Gastrocnemius medialis (tissue), 4 donors: ENCODE data around the gene MLXIP. TPM values are rescaled to one million over a fixed set of nuclear protein-coding genes. Genes with fewer than 3 reads are reported as not detected.
A peak's percentile ranks its signal among the peaks of the same experiment; 100 is the strongest.
"Not testable (repeated sequence)": the region's sequence is repeated elsewhere in the genome, so short reads cannot be mapped to it uniquely, and the experiment has no call there.

Experiments
- ATAC-seq, 2 donors: fragments of 150-250 bp; one replicate each; pipeline ENCODE4 v1.9.1; 2016
- DNase-seq, 2 donors: peaks; one replicate each; pipeline ENCODE4 v3.0.0-alpha.2; 2019
- H3K27ac ChIP-seq, 4 donors: fragments of 200-600 bp; sonication (generic); 1 replicate in 1 of 4; 2 replicates in 3 of 4; pipeline ENCODE4 v1.5.1; 2016 to 2018; ENCODE audit warnings: mild to moderate bottlenecking in 2 of 4, moderate library complexity in 1 of 4
- H3K27me3 ChIP-seq, 3 donors: fragments of 200-600 bp; sonication (generic) in 2 of 3; 1 replicate in 1 of 3; 2 replicates in 2 of 3; pipeline versions ENCODE4 v1.5.1 to v1.6.0; 2016 to 2019; ENCODE audit warnings: mild to moderate bottlenecking in 1 of 3, moderate library complexity in 1 of 3
- H3K36me3 ChIP-seq, 2 donors: fragments of 200-600 bp; sonication (generic) in 1 of 2; one replicate each; pipeline ENCODE4 v1.5.1; 2017 to 2018
- H3K4me1 ChIP-seq, 2 donors: fragments of 200-600 bp; sonication (generic) in 1 of 2; one replicate each; pipeline ENCODE4 v1.5.1; 2016 to 2017; ENCODE audit warnings: mild to moderate bottlenecking in 2 of 2
- H3K4me3 ChIP-seq, 4 donors: fragments of 200-600 bp; sonication (generic) in 3 of 4; 1 replicate in 1 of 4; 2 replicates in 3 of 4; pipeline ENCODE4 v1.5.1; 2016 to 2019; ENCODE audit warnings: mild to moderate bottlenecking in 2 of 4
- H3K9me3 ChIP-seq, 3 donors: fragments of 200-600 bp; sonication (generic) in 2 of 3; 1 replicate in 1 of 3; 2 replicates in 2 of 3; pipeline ENCODE4 v1.5.1; 2016 to 2019
- CTCF ChIP-seq, 5 experiments: fragments of 450-650 bp in 3 of 5; fragments of 200-600 bp in 2 of 5; sonication (generic) in 2 of 5; IDR thresholded peaks in 4 of 5; conservative IDR thresholded peaks in 1 of 5; 1 replicate in 4 of 5; 2 replicates in 1 of 5; pipeline ENCODE4 v1.5.1; 2016 to 2019; ENCODE audit warnings: antibody characterized with exemption in 5 of 5, mild to moderate bottlenecking in 3 of 5, moderate library complexity in 3 of 5
- POLR2A ChIP-seq, 2 donors: fragments of 450-650 bp; IDR thresholded peaks; one replicate each; pipeline ENCODE4 v1.6.1; 2017; ENCODE audit warnings: antibody characterized with exemption in 2 of 2, mild to moderate bottlenecking in 2 of 2, moderate library complexity in 2 of 2
- in situ Hi-C, 4 donors: fragments of 200-750 bp; cut with MboI; loops; one replicate each; pipeline versions ENCODE4 v1.15.0 to v1.8.0; 2017; ENCODE audit warnings: low sequenced_read_pairs in 4 of 4
- intact Hi-C: fragments of 100-400 bp; cut with DNase I; formaldehyde crosslinking; loops from one replicate; pipeline ENCODE4 v1.15.1; 2023; ENCODE audit warnings: low total_unique reads
- total RNA-seq, 4 donors: library from RNA; depleted of rRNA; stranded (reverse); fragments of >200 nt; gene quantifications; one replicate each; pipeline versions ENCODE4 v1.1.0 to v1.2.3, GENCODE V29; 2016

MLXIP gene
- total RNA-seq, 4 donors from 2014 or later: 36.6 to 89.4 (median 79.7) TPM

DNA sequence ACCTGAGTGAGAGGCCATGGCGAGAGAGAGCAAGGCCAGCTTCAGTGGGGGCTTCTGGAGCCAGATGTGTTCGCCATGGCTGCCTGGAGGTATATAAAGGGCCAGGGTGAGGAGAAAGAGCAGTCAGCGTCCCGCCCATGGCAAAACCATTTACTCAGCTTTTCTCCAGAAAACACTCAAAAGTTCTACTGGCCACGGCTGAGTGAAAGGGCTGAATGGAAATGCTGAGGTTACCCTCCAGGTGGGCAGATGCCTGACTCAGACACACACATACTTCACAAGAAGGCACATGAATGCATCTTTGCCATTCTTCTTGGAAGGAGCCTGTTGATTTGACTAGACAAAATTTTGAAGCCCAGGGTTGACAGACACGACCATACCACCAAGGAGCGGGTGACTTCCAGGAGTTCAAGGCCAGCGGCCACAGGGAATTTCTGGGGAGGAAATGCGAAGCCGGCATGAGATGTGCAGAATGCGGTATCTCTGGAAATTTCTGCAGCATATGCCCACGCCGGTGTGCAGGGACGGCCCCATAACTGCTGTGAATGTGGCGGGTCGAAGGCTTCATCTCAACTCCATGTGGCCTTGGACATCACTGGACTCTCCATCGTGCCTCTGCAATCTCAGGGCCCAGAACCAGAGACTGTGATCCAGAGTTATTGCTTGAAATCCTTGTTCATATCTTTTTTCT, 95.7 kb downstream of the MLXIP start, which contains the start of gene IL31:
Gene IL31 (minus strand): TSS at position 67 of the 691 bp plus-strand sequence. CDS start 49 bp downstream, at position 18.
- Histone ChIP-seq H3K9me3 (no peaks in the 10 kb centered on the region), H3K27me3 (peaks cover 0 to 3% (median 0%) of the 10 kb centered on the region in 3 donors), H3K4me1 (no peaks in the 10 kb centered on the region), H3K4me3 (no peak within 1 kb of the TSS), H3K27ac (no peak within 1 kb of the TSS), H3K36me3 (no peaks in the 10 kb centered on the region)
- in situ Hi-C loops (no loop called here), intact Hi-C loops (no loop called here)
- no peak for ATAC-seq
- DNase-seq: no peak
- TF ChIP-seq CTCF (IDR thresholded peaks at IDR 0.05 in 4 of 5, conservative IDR thresholded peaks at IDR 0.05 in 1 of 5) (no peak), POLR2A (IDR thresholded peaks at IDR 0.05) (no peak)

GRCh38 chr12:122176473-122176872, 97.9 kb downstream of the MLXIP start:
- ATAC-seq, H3K36me3 ChIP-seq, H3K4me3 ChIP-seq, H3K4me1 ChIP-seq, H3K9me3 ChIP-seq, intact Hi-C loops, DNase-seq, H3K27me3 ChIP-seq, H3K27ac ChIP-seq, in situ Hi-C loops: not testable (repeated sequence)

- TF ChIP-seq CTCF (IDR thresholded peaks at IDR 0.05 in 4 of 5, conservative IDR thresholded peaks at IDR 0.05 in 1 of 5): no peak
- no peak for TF ChIP-seq POLR2A (IDR thresholded peaks at IDR 0.05)
- H3K4me1 ChIP-seq: no peaks in the 10 kb centered on the region
- no peak for DNase-seq
- H3K4me3 ChIP-seq: peak within 1 kb of the TSS; percentile 39 to 64 (median 53)
- in situ Hi-C loops: no loop called here
- no peak within 1 kb of the TSS for H3K27ac ChIP-seq
- no peaks in the 10 kb centered on the region for H3K36me3 ChIP-seq
- H3K27me3 ChIP-seq: peaks cover 0 to 10% (median 0%) of the 10 kb centered on the region in 3 donors
- intact Hi-C loops: loop anchor here (5.0 kb wide), 1 partner anchor 41 kb away; no protein-coding TSS in a partner anchor
- ATAC-seq: peak; percentile 26 to 30
- H3K9me3 ChIP-seq: no peaks in the 10 kb centered on the region
These were observed 104.5 kb downstream of the MLXIP start, which contains the start of gene LRRC43 for GRCh38 chr12:122182887-122183587. TSS of gene LRRC43 (plus strand) at chr12:122183123. CDS start at chr12:122183145, 22 bp downstream.

- Histone ChIP-seq H3K36me3 (no peaks in the 10 kb centered on the region), H3K4me3 (peak overlapping the region in 3 of 4 donors; percentile 39 to 58 (median 48)), H3K27me3 (peaks cover 0 to 10% (median 0%) of the 10 kb centered on the region in 3 donors), H3K4me1 (no peaks in the 10 kb centered on the region), H3K9me3 (no peaks in the 10 kb centered on the region), H3K27ac (no peak overlapping the region)
- in situ Hi-C loops: no loop called here
- DNase-seq (no peak), ATAC-seq (no peak)
- TF ChIP-seq CTCF (IDR thresholded peaks at IDR 0.05 in 4 of 5, conservative IDR thresholded peaks at IDR 0.05 in 1 of 5) (no peak), POLR2A (IDR thresholded peaks at IDR 0.05) (no peak)
- intact Hi-C loops: loop anchor here (5.0 kb wide), 1 partner anchor 41 kb away; no protein-coding TSS in a partner anchor
These were observed 105.0 kb downstream of the MLXIP start for GRCh38 chr12:122183588-122183940.

DNA sequence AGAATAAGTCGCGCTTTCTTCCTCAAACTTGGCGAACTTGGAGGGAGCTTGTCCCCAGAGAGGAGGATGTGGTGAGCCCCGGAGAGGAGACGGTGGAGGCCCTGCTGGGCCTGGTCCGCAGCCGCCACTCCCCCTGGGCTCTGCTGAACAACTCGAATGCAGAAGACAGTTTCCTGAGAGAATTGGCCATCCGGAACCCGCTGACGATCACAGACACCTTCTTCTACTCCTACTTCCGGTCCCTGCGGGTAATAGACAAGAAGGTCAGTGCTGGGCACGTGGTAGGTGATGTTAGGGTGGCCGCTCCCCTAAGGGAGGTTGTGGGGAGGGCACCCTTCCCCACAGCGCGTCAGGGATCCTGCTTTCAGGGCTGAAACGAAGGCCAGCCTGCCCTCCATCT, 106.0 kb downstream of the MLXIP start:
- Histone ChIP-seq H3K36me3 (no peaks in the 10 kb centered on the region), H3K9me3 (no peaks in the 10 kb centered on the region), H3K27ac (no peak overlapping the region), H3K4me3 (no peak overlapping the region), H3K27me3 (peaks cover 0 to 10% (median 0%) of the 10 kb centered on the region in 3 donors), H3K4me1 (no peaks in the 10 kb centered on the region)
- no peak for ATAC-seq
- DNase-seq: no peak
- intact Hi-C loops (loop anchor here (5.0 kb wide), 1 partner anchor 42 kb away; no protein-coding TSS in a partner anchor), in situ Hi-C loops (no loop called here)
- TF ChIP-seq CTCF (IDR thresholded peaks at IDR 0.05 in 4 of 5, conservative IDR thresholded peaks at IDR 0.05 in 1 of 5) (no peak), POLR2A (IDR thresholded peaks at IDR 0.05) (no peak)
